DLD1 (cell line): ENCODE data around the gene SLC12A8.

Experiments used
- in situ Hi-C: cut with HindIII; loops from 2 replicates; pipeline ENCODE4 v1.10.0; 2017; ENCODE audit warnings: low sequenced_read_pairs

SLC12A8 gene

GRCh38 chr3:125212509-125213363 lies at the start of gene SLC12A8:
TSS of gene SLC12A8 (minus strand) at chr3:125212748. CDS start at chr3:125211349, 1,399 bp downstream.
- in situ Hi-C loops, result loop anchor here (25.0 kb wide), 1 partner anchor 450 kb away; no protein-coding TSS in a partner anchor

GRCh38 chr3:125262161-125262560 lies 49.6 kb upstream of the SLC12A8 start:
- in situ Hi-C loops, result no loop called here

GRCh38 chr3:125261031-125261430 lies 48.5 kb upstream of the SLC12A8 start:
- in situ Hi-C loops, result no loop called here

- in situ Hi-C loops, result no loop called here
Observed at GRCh38 chr3:125260158-125260557, 47.6 kb upstream of the SLC12A8 start.

GRCh38 chr3:125257536-125257935 lies 45.0 kb upstream of the SLC12A8 start:
- in situ Hi-C loops, result no loop called here

GRCh38 chr3:125256675-125257074 lies 44.1 kb upstream of the SLC12A8 start:
- in situ Hi-C loops, result no loop called here

GRCh38 chr3:125250973-125251372 lies 38.4 kb upstream of the SLC12A8 start:
- in situ Hi-C loops, result no loop called here

GRCh38 chr3:125246237-125246636 lies 33.7 kb upstream of the SLC12A8 start:
- in situ Hi-C loops, result loop anchor here (10.0 kb wide), 1 partner anchor 311 kb away; the partner anchor contains the start of gene MUC13

- in situ Hi-C loops, result loop anchor here (10.0 kb wide), 1 partner anchor 311 kb away; the partner anchor contains the start of gene MUC13
Observed at GRCh38 chr3:125245521-125245920, 33.0 kb upstream of the SLC12A8 start.

- in situ Hi-C loops, result loop anchor here (10.0 kb wide), 1 partner anchor 306 kb away; the partner anchor contains the start of gene MUC13
Observed at GRCh38 chr3:125240496-125240895, 27.9 kb upstream of the SLC12A8 start.

- in situ Hi-C loops, result no loop called here
Observed at GRCh38 chr3:125239266-125239665, 26.7 kb upstream of the SLC12A8 start.

GRCh38 chr3:125238759-125239158 lies 26.2 kb upstream of the SLC12A8 start:
- in situ Hi-C loops, result no loop called here

GRCh38 chr3:125236331-125236903 lies 23.9 kb upstream of the SLC12A8 start:
- in situ Hi-C loops, result no loop called here

GRCh38 chr3:125234831-125235230 lies 22.3 kb upstream of the SLC12A8 start:
- in situ Hi-C loops, result no loop called here

GRCh38 chr3:125232401-125232800 lies 19.9 kb upstream of the SLC12A8 start:
- in situ Hi-C loops, result no loop called here

- in situ Hi-C loops, result no loop called here
Observed at GRCh38 chr3:125231895-125232294, 19.3 kb upstream of the SLC12A8 start.

GRCh38 chr3:125229707-125230106 lies 17.2 kb upstream of the SLC12A8 start:
- in situ Hi-C loops, result no loop called here

GRCh38 chr3:125229168-125229567 lies 16.6 kb upstream of the SLC12A8 start:
- in situ Hi-C loops, result no loop called here

- in situ Hi-C loops, result loop anchor here (25.0 kb wide), 1 partner anchor 460 kb away; no protein-coding TSS in a partner anchor
Observed at GRCh38 chr3:125221831-125222230, 9.3 kb upstream of the SLC12A8 start.

- in situ Hi-C loops, result loop anchor here (25.0 kb wide), 1 partner anchor 459 kb away; no protein-coding TSS in a partner anchor
Observed at GRCh38 chr3:125220727-125221429, 8.3 kb upstream of the SLC12A8 start.

GRCh38 chr3:125220183-125220582 lies 7.6 kb upstream of the SLC12A8 start:
- in situ Hi-C loops, result loop anchor here (25.0 kb wide), 1 partner anchor 458 kb away; no protein-coding TSS in a partner anchor
